Ishikawa (cell line): ENCODE data around the gene DUS1L.

Experiments
- CEBPB ChIP-seq: IDR thresholded peaks from 2 replicates; pipeline ENCODE4 v1.6.1; 2012
- CREB1 ChIP-seq: IDR thresholded peaks from 2 replicates; pipeline ENCODE4 v1.6.1; 2012; ENCODE audit warnings: low read depth
- EGR1 ChIP-seq: IDR thresholded peaks from 2 replicates; pipeline ENCODE4 v1.6.1; 2012
- EP300 ChIP-seq: IDR thresholded peaks from 2 replicates; pipeline ENCODE4 v1.6.1; 2012; ENCODE audit warnings: borderline replicate concordance
- FOXM1 ChIP-seq: IDR thresholded peaks from 2 replicates; pipeline ENCODE4 v1.6.1; 2012; ENCODE audit warnings: low read depth, borderline replicate concordance
- NFIC ChIP-seq: IDR thresholded peaks from 2 replicates; pipeline ENCODE4 v1.6.1; 2012
- RAD21 ChIP-seq: IDR thresholded peaks from 2 replicates; pipeline ENCODE4 v1.6.1; 2012; ENCODE audit warnings: low read depth
- TAF1 ChIP-seq: IDR thresholded peaks from 2 replicates; pipeline ENCODE4 v1.6.1; 2012; ENCODE audit warnings: low read depth, mild to moderate bottlenecking
- TCF12 ChIP-seq: IDR thresholded peaks from 2 replicates; pipeline ENCODE4 v1.6.1; 2012; ENCODE audit warnings: low read depth
- TEAD4 ChIP-seq: IDR thresholded peaks from 2 replicates; pipeline ENCODE4 v1.6.1; 2012
- YY1 ChIP-seq: IDR thresholded peaks from 2 replicates; pipeline ENCODE4 v1.6.1; 2012; ENCODE audit warnings: low read depth
- ZBTB7A ChIP-seq: IDR thresholded peaks from 2 replicates; pipeline ENCODE4 v1.6.1; 2012; ENCODE audit warnings: low read depth
- TF ChIP-seq, protein P1 (sequence below): IDR thresholded peaks from 2 replicates; pipeline ENCODE4 v1.6.1; 2012
- TF ChIP-seq, protein P2 (sequence below): IDR thresholded peaks from 2 replicates; pipeline ENCODE4 v1.6.1; 2012
- TF ChIP-seq, protein P3 (sequence below): IDR thresholded peaks from 2 replicates; pipeline ENCODE4 v1.6.1; 2012; ENCODE audit warnings: low read depth, mild to moderate bottlenecking

DUS1L gene

DNA sequence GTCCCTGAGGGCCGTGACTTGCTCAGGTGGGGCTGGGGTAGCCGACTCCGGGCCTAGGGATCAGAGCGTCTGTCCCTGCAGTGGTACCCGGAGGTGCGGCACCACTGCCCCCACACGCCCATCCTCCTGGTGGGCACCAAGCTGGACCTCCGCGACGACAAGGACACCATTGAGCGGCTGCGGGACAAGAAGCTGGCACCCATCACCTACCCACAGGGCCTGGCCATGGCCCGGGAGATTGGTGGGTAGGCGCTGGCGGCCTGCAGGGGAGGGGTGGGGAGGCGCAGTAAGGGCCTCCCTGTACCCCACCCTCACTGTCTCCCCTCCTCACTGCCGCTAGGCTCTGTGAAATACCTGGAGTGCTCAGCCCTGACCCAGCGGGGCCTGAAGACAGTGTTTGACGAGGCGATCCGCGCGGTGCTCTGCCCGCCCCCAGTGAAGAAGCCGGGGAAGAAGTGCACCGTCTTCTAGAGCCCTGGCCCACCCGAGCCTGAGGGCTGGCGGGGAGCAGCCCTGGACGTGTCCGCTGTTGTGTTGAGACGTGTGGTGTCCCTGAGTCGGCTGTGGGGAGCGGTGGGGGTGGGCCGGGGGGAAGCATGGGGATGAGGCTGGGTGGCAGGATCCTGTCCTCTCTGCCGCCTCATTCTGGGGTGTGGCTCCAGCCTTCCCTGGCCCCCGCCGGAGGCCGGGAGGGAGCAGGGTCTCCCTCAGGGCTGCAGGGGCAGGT is 32.1 kb downstream of the DUS1L start:
- TF ChIP-seq, protein P1, sequence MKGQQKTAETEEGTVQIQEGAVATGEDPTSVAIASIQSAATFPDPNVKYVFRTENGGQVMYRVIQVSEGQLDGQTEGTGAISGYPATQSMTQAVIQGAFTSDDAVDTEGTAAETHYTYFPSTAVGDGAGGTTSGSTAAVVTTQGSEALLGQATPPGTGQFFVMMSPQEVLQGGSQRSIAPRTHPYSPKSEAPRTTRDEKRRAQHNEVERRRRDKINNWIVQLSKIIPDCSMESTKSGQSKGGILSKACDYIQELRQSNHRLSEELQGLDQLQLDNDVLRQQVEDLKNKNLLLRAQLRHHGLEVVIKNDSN = no peak
- TF ChIP-seq TAF1 = no peak
- no peak for TF ChIP-seq CREB1
- no peak for TF ChIP-seq CEBPB
- TF ChIP-seq YY1 = no peak
- no peak for TF ChIP-seq TEAD4
- TF ChIP-seq NFIC = no peak
- TF ChIP-seq ZBTB7A = no peak
- TF ChIP-seq, protein P2, sequence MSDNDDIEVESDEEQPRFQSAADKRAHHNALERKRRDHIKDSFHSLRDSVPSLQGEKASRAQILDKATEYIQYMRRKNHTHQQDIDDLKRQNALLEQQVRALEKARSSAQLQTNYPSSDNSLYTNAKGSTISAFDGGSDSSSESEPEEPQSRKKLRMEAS = no peak
- TF ChIP-seq, protein P3, sequence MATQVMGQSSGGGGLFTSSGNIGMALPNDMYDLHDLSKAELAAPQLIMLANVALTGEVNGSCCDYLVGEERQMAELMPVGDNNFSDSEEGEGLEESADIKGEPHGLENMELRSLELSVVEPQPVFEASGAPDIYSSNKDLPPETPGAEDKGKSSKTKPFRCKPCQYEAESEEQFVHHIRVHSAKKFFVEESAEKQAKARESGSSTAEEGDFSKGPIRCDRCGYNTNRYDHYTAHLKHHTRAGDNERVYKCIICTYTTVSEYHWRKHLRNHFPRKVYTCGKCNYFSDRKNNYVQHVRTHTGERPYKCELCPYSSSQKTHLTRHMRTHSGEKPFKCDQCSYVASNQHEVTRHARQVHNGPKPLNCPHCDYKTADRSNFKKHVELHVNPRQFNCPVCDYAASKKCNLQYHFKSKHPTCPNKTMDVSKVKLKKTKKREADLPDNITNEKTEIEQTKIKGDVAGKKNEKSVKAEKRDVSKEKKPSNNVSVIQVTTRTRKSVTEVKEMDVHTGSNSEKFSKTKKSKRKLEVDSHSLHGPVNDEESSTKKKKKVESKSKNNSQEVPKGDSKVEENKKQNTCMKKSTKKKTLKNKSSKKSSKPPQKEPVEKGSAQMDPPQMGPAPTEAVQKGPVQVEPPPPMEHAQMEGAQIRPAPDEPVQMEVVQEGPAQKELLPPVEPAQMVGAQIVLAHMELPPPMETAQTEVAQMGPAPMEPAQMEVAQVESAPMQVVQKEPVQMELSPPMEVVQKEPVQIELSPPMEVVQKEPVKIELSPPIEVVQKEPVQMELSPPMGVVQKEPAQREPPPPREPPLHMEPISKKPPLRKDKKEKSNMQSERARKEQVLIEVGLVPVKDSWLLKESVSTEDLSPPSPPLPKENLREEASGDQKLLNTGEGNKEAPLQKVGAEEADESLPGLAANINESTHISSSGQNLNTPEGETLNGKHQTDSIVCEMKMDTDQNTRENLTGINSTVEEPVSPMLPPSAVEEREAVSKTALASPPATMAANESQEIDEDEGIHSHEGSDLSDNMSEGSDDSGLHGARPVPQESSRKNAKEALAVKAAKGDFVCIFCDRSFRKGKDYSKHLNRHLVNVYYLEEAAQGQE = no peak
- no peak for TF ChIP-seq FOXM1
- no peak for TF ChIP-seq RAD21
- no peak for TF ChIP-seq TCF12

DNA sequence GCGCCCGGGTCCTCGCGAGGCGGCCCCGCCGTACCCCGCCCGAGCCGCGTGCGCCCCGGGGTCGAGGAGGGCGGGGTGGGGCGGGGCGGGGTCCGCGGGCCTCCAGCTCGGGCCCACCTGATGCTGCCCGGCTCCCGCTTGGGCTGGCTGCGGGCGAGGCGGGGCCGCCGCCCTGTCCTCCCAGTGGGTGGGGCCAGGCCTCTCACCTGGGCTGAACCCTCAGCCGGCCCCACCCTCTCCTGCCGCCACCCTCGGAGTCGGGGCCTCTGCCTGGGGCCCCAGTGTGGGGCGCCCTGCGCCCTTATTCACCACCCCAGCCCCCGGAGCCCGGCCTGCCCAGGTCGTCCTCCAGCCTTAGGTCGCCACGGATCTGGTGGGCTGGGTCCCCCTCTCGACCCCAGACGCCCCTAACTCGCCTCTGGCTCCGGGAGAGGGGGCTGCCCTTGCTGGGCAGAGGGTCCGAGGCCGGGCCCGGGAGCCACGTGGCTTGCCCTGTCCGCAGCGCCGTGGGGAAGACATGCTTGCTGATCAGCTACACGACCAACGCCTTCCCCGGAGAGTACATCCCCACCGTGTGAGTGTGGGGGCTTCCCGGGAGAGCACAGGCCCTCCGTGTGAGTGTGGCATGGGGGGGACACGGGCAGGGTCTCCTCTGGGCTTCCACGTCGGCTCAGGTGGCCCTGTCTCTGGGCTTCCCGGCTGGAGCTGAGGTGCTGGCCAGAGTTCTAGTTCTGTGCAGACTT is 33.5 kb downstream of the DUS1L start:
- TF ChIP-seq NFIC (no peak), ZBTB7A (peak; percentile 59; the same call in 1 of the 2 replicates), YY1 (no peak)

DNA sequence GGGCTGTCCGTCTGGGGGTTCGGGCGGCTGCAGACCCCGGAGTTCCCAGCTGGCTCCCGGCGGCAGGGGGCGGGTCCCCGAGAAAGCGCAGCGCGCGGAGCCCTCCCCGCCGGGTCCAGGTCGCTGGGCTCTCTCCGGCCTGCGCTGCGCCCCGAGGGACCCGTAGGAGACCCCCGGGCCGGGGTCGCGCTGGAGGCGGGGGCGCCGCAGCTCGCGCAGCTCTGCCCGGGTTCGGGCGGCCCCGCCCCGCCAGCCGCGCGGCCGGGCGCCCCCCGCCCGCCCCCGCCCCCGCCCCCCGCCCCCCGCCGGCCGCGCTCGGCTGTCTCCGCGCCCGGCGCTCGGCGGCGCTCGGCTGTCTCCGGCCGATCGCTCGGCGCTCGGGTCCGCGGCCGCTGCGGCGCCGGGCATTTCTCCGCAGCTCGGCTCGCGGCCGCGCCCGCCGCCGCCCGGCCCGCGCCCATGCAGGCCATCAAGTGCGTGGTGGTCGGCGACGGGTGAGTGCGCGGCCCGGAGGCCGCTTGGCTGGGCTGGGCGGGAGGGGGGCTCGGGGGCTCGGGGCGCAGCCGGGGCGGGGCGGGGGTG is 34.2 kb downstream of the DUS1L start, which contains the start of gene RAC3:
Gene RAC3 (plus strand): TSS at position 376 of the 582 bp plus-strand sequence. CDS start 84 bp downstream, at position 460.
- no peak for TF ChIP-seq FOXM1
- peak; percentile 80 for TF ChIP-seq ZBTB7A
- no peak for TF ChIP-seq RAD21

DNA sequence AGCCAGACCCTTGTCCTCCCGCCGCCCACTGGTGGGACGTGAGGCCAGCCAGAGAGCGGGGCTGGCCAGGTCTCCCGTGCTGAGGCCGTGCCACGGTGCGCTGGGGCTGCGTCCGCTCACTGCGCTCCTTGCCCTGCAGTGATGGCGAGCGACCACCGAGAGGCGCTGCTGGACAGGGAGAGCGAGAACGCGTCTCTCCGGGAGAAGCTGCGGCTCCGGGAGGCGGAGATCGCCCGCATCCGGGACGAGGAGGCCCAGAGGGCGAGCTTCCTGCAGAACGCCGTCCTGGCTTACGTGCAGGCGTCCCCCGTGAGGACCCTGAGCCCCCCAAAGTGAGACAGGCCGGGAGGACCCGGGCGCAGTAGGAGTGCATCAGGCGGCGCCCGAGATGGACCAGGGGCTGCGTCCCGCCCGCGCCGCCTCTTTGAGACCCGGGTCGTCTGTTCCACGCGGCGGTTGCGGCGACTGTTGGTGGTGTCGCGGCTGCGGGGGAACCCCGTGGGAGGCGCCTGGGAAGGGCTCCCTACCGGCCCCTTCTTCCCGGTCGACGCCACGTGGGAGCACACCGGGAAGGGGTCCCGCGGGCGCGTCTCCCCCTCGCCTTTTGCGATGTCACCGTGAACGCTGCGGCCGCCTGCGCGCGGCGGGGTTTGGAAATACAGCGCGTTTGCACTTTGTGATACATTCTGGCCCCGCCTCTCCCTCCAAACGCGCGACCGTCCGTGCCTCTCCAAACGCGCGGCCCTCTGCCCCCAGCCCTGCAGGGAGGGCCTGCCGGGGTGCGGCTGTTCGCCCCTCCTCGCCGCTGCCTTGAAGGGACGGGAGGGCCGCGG is 34.9 kb downstream of the DUS1L start:
- no peak for TF ChIP-seq TEAD4
- TF ChIP-seq NFIC = no peak
- no peak for TF ChIP-seq YY1
- peak; percentile 77 for TF ChIP-seq RAD21
- no peak for TF ChIP-seq EP300
- TF ChIP-seq CEBPB = no peak
- 0 out of 2 replicates have a peak, but pooled peaks have one; percentile 0 for TF ChIP-seq TAF1
- no peak for TF ChIP-seq FOXM1

DNA sequence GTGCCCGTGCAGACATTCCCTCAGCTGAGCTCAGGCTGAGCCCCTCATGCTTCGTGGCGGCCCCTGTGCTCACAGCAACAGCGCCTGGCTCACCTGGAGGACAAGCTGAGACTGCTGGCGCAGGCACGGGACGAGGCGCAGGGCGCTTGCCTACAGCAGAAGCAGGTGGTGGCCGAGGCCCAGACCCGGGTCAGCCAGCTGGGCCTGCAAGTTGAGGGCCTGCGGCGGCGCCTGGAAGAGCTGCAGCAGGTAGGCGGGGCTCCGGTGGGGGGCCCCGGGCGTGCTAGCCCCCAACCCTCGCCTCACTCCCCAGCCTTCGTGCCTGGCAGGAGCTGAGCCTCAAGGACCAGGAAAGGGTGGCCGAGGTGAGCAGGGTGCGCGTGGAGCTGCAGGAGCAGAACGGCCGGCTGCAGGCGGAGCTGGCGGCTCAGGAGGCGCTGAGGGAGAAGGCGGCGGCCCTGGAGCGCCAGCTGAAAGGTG is 35.6 kb downstream of the DUS1L start:
- TF ChIP-seq NFIC (no peak), EP300 (no peak), YY1 (no peak), FOXM1 (no peak), RAD21 (no peak), TCF12 (no peak), EGR1 (no peak), CEBPB (no peak), TAF1 (no peak), ZBTB7A (no peak)
- TF ChIP-seq, protein P2 = no peak
- TF ChIP-seq, protein P3 = no peak
- TF ChIP-seq, protein P1 = no peak
